ENCODE measurements around the gene POPDC3.

GRCh38 chr6:105223242-105223641 lies 43.4 kb upstream of the POPDC3 start:
- TF ChIP-seq CTCF (IDR thresholded peaks at IDR 0.05) (no peak), POLR2A (IDR thresholded peaks at IDR 0.05) (no peak)

Data from body of pancreas (tissue), 4 donors.